ENCODE measurements around the gene BDNF.
"Not testable (repeated sequence)": the region's sequence is repeated elsewhere in the genome, so short reads cannot be mapped to it uniquely, and the experiment has no call there.

BDNF gene

DNA sequence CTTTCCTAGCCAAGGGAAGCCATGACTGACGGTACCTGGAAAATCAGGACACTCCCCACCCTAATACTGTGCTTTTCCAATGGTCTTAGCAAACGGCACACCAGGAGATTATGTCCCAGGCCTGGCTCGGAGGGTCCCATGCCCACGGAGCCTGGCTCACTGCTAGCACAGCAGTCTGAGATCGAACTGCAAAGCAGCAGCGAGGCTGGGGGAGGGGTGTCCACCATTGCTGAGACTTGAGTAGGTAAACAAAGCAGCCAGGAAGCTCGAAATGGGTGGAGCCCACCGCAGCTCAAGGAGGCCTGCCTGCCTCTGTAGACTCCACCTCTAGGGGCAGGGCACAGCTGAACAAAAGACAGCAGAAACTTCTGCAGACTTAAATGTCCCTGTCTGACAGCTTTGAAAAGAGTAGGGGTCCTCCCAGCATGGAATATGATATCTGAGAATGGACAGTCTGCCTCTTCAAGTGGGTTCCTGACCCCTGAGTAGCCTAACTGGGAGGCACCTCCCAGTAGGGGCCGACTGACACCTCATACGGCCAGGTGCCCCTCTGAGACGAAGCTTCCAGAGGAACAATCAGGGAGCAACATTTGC lies 34.6 kb downstream of the BDNF start:
- DNase-seq, result not testable (repeated sequence)

DNA sequence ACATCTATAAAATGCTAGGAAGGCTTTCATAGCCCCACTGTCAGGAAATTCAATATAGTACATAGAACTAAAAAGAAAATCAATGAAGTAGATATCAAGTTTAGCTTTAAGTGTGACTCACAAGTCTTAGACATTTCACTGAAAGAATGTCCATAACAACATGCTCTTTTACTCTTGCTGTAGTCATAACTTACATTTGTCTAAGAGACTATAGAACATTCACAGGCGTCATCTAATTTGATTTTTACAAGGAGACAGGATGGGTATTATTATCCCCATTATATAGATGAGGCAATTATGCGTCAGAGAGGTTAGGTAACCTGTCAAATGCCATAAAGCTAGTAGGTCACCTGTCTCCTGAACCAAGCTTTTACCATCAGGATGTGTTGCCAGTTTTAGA lies 36.9 kb downstream of the BDNF start:
- DNase-seq, result no peak

DNA sequence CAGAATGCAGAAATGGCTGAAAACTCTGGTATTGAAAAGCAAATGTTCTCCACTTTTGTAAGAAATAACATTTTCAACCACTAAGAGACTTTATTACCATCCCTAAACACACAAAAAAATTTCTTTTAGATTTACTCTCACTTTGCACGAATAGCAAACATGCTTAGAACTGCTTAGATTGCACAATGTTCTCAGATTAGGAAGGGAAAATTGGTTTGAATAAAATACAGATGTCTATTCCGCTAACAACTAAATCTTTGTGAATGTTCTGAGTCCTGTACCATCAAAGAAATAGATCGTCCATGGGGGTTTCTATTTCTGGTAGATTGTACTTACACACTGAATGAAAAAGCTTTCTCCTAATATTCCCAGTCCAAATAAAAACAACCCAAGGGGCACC lies 40.1 kb downstream of the BDNF start:
- DNase-seq, result no peak

DNA sequence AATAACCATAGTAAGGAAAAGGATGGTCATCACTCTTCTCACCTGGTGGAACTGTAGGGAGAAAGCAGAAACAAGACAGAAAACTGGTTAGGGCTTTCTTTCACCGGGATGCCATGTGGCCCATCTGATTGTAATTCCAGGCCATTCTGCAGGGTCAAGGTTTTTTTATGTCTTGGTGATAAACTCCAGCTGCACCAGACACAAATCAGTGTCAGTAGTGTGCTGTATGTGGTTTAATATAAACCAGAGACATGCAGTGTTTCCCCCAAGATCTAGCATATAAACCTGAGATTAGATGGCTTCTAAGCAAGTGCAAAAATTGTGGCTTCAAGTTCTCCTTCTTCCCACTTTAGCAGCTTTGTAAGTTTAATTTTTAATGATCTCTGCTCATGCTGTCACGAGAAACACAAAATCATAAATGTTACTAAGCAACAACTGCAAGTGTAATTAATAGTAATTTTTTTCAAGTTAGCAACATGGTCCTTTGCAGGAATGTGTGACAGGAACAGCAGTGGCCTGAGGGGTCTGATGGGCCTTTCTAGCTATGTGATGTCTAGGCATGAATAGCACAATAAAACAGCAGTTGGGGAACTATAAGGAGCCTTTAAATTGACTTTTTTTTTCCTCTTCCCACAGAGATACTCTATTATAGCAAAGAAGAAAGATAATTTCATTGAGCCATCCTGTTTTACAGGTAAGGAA lies 41.6 kb downstream of the BDNF start:
- DNase-seq, result no peak

DNA sequence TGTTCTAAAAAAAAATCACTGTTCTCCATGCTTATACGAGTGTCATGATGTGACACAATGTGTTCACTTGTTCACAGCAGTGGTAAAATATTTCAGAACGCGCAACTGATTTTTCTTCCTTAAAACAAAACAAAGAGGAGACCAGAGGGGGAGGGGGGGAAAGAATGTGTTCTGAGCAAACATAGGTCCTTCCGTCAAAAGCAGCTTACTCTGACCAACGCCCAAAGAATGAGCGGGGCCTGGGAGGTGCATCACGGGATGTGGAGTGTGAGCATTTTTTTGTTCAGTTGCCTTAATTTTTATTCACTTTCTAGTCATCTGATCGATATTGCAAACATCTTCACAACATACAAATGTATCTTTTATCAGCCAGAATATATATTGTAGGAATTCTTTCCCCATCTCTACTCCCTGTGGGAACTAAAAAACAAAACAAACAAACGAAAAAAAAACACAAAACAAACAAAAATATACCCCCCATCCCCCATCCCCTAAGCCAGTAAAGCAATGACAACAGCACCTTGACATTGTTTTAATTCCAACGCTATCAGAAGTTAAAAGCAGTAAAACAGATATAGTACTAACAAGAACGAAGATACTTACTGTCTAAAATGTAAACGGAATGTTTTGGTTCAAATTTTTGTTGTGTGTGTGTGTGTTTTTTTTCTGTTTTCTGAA lies 43.3 kb downstream of the BDNF start:
- DNase-seq, result no peak

DNA sequence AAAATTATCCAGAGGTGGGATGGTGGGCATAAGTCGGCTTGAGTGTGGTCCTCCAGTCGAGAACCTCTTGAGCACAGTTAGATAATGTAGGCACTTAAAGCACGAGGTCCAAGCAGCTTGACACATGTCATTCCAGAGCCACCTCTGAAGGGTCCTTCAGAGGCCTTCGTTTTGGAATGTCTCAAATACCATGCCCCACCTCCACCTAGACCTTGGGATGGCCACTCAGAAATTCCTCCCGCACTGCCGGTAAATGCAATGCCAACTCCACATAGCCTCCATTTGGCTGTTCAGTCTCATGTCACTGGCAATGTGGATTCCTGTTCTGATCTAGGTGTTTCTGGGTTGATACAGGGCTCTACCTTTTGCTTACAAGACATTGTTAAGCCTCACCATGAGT lies 43.9 kb downstream of the BDNF start:
- DNase-seq, result no peak

DNA sequence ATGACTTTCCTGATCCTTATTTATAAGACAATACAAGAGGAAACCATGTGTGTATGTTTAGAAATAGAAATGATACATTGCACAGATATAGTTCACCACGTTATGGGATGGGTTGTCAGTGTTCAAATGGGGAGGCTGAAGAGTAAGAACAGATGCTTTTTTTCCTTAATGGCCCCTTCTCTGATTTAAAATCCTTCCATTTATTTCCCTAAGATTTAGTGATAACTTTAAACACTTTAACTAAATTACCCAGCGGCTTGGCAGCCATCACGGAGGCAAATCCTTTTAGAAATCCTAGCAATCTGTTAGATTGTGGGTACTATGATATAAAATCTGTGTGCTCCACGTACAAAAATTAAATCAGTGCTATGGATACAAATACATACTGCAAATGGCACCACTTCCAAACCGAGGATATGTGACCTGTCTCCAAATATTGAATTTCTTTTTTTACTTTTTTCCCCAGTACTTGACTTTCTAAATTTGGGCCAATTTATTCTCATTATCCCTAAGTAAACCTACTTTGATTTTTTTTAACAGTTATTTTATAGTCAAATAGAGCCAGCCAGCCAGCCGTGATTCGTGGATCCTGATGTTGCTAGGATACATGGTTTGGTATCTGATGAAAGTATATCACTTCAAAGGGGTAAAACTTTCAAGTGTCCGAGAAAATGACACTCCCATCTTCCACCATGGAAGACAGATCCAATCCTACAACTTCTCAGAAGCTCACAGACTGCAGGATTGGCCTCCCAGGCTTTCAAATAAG lies 46.1 kb downstream of the BDNF start:
- DNase-seq, result no peak

DNA sequence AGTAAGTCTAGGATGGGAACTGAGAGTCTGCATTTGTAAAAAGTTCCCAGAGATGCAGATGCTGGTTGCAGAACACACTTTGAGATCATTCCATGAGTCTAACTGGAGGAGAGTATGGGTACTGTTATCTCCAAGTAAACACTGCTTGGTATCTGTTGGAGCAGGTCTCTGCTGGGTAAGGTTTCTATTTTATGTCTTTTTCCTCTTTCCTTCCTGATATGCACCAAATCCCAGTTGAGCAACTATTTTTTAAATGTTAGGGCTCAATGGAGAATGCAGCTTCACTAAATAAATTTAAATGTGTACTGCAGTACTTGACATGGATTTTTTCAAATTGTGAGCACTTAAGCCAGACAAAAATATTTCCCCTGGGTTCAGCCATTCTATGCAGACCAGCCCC lies 48.5 kb downstream of the BDNF start:
- DNase-seq, result no peak

DNA sequence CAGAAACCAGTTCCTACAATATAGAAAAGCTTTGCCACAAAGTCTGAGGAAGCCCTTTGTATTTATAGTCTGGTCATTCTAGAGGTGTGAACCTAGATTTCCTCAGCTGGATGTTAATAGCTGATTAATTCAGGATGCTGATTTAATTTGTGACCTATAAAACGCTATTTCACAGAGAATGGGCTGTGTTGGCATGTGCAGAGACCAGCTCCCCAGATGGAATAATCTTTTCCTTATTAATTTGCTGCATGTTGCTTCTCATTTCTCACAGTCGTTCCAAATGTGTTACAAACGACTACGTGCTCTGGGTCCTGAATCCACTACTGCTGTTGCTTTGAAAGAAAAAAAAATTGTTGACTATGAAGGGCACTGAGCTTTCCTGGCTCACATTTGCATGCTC lies 49.3 kb downstream of the BDNF start:
- DNase-seq, result no peak

DNA sequence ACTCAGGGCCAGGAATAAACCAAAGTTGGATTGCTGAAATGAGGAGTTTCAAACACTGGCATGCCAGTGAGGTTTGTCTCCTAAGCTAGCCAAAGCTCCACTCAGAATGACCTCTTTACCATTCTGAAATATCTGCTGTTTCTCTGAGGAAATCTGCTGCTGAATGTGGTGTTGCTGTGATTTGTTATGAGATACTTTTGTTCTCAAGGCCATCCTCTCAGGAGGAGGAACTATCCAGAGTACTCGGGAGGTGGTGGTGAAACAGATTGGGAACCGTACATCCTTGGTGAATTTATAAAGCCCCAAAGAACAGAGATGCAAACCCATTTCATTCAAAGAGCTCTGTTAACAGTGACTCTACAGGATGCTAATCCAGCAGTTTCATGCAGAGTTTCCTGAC lies 50.5 kb downstream of the BDNF start:
- DNase-seq, result no peak

DNA sequence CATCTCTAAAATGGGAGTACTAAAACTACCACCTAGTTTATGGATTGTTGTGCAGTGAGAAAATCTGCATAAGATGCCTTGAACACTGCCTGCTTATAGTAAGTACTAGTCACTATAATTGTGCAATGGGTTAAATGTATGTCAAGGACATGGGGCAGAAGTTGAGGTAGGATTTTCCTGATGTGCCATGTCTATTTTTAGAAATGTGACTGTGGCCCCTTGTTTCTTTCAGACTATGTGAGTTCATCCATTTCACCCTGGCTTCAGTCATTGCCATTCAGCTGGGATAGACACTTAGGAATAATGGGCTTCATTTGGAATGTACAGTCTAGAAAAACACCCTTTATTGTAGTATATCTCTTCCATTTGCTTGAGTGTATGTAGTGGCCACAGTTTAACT lies 51.4 kb downstream of the BDNF start:
- no peak for DNase-seq

DNA sequence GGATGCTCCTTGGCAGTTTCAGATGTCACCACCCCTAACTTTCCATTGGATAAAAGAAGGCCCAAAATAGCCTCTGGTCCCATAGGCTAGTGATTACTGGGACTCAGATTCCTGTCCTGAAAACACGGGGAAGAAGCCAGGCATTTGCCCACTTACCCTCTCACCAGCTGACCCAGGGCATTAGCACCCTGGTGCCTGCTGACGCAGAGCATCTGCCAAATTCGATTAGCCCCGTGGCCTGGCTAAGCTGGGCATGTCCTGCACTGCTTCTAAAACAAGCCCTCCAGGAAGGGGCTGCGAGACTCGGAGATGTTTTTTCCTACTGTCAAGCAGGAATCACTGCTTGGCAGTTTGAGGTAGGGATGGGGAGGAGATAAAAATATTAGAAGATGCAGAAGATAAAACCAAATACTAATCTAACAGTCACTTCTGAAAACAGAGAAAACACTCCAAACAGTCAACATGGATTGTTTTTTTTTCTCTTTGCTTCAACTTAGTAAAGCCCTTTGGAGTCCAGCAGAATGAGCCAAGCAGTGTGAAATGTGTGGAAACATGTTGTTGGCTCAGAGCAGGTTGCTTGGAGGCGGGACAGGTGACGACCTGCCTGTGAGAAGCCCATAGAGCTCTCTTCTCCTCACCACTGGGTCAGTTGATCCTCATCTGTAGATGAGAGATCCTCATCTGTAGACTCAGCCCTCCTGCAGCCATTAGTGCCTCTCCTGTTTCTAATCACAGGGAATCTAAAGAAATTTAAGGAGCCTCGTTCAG lies 54.0 kb downstream of the BDNF start:
- DNase-seq, result no peak

DNA sequence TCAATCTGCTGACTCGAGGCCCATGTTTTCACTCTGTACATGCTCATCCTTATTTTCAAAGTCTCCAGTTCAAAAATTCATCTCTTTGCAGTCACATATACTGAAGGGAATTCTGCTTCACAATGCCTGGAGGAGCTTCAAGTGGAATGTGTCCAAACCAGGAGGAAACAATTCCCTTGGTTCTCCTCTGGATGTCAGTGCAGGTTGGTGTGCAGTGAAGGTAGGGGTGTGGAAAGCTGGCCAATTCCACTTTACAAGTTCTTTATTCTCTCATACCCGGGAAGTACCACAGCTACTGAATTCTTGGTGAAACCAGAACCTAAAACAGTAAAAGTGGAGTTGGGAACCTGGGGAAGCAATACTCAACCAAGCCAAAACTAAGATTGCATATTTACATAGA lies 57.3 kb downstream of the BDNF start:
- no peak for DNase-seq

DNA sequence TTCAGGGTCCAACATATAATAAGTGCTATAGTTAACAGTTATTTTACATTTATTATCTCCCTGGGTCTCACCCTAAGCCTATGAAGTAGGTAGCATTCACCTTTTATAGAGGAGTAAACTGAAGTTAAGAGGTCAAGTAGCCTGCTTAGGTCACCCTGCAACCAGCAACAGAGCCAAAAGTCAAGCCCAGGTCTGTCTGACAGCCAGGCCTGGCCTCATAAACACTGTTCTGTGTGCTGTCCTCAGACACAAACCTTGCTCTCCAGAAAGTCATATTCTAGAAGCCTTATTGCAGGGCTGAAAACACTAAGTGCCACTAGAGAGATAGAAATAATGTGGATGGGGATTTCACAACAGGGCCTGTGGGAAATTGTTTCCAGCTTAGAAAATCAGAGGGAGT lies 59.3 kb downstream of the BDNF start:
- no peak for DNase-seq

DNA sequence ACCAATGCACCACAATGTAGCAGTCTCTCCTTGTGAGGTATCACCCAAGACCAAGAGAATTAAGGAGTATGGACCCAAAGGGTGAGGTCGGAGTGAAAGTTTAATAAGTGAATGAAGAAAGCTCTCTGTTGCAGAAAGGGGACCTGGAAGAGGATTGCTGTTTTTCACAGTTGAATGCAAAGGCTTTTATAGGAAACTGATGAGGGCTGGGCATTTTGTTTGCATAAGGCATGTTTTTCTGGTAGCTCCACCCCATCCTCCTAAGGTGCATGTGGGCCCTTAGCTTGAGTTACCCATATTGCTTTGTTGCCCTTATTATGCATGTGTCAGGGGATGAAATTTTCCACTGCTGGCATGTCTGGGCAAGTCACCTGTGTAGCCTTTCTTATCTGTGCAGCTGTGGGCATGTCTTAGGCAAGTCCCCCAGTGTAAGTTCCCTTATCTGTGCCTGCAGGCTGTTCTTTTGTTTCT lies 64.7 kb downstream of the BDNF start:
- no peak for DNase-seq

DNA sequence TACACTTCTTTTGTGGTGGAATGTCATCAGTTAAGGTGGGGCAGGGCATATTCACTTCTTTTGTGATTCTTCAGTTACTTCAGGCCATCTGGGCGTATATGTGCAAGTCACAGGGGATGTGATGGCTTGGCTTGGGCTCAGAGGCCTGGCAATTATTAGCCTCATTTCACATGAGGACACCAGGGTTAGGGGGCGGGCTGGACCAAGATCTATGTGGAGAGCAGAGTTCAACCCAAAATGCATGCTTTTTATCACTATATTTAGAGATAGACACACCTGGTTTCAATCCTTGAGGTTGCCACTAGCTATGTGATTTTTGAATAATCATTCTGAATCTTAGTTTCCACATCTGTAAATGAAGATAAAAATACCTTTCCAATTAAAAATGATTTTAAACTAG lies 65.5 kb downstream of the BDNF start:
- DNase-seq, result not testable (repeated sequence)

DNA sequence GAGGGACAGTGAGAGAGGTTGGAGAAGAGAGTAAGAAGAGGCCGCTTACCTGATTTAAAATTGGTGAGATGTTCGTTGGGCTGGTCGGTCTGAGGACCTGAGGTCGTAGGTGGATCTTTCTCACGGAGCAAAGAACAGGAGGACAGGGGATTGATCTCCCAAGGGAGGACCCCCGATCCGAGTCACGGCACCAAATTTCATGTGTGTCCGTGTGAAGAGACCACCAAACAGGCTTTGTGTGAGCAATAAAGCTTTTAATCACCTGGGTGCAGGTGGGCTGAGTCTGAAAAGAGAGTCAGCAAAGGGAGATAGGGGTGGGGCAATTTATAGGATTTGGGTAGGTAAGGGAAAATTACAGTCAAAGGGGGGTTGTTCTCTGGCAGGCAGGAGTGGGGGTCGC lies 66.0 kb downstream of the BDNF start:
- DNase-seq, result not testable (repeated sequence)

DNA sequence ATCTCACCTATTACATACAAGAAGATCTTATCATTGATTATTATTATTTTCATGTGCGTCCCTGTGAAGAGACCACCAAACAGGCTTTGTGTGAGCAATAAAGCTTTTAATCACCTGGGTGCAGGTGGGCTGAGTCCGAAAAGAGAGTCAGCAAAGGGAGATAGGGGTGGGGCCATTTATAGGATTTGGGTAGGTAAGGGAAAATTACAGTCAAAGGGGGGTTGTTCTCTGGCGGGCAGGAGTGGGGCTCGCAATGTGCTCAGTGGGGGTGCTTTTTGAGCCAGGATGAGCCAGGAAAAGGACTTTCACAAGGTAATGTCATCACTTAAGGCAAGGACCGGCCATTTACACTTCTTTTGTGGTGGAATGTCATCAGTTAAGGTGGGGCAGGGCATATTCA lies 71.2 kb downstream of the BDNF start:
- DNase-seq, result not testable (repeated sequence)

DNA sequence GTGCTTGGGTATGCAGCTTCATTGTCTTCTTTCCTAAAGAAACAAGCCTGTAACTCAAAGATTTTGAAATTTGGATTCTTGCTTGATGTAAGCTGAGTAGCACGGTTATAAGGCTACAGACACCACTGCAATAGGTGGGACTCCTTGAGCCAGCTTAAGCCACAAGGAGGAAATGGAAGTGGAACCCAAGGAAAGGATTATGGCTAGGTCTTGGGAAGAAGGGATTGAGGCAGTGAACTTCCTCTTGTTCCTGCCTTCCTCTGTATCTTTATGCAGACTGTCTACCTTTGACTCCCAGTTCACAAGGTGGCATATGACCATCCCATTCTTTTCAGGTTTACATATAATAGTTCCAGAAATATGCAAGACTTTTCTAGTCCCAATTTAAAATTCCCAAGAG lies 72.3 kb downstream of the BDNF start:
- DNase-seq, result no peak

DNA sequence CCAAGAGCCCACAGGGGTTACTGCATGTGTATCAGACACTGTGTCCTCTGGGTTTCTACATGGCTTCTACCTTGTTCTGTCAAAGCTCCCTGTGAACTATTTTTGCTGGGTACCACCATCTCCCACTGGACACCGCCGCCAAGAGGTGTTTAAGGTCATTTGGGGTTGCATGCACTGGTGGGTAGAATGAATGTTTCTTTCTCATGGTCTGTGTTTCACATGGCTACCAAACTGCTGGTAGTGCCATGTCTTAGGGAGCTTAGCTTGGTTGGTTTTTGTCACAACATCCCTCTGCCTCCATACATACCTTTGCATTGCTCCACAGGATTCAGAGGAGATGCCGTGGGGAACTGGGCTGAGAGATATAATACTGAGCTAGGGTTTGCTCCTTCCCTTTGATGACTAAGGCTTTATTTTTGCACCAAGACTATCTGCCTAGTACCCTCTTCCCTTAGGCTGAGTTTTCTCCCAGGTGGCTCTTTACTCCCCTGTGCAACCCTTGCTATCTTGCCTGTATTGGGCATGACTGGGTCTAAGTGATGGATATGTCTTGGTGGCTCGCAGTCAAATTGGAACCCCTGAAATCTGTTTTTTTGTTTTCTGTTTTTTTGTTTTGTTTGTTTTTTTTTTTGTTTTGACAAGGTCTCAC lies 73.2 kb downstream of the BDNF start:
- no peak for DNase-seq

DNA sequence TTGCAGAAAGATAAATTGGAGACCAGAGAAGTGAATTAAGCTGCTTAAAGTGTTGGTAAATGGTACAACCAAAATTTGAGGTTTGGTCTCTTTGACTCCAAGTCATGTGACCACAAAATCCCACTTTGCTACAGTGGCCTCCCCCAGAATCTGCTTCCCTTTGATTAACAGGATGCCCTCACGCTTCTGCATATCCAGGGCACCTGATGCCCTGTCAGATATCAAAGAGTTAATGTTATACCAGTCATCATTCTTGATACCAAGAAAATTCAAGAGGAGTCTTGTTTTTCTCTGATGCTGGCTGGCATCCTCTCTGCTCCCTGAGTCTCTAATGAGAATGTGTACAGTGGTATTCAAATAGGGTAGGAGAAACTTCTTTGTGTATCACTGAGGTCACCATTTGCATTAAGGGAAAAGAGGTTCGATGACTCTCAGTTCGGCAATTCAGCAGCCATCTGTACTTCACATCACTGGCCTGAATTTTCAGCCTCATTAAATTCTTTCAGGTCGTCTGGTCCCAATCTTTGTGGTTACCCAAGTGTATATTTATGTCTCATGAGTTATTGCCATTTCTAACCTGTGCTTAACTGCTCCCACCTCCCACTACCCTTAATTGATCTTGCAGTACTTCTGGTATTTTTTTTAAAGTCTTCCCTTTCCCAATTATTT lies 73.9 kb downstream of the BDNF start:
- no peak for DNase-seq

Data from inflammatory macrophage treated with lipopolysaccharide for 1 hour (primary cell).